ENCODE results near the gene ITIH6.
"Not testable (repeated sequence)": the region's sequence is repeated elsewhere in the genome, so short reads cannot be mapped to it uniquely, and the experiment has no call there.

ITIH6 gene

GRCh38 chrX:54807524-54808108, 9.6 kb upstream of the ITIH6 start, which contains the start of gene MAGED2:
Gene MAGED2 (plus strand): TSS chrX:54807745. CDS start chrX:54809332, 1,587 bp downstream.
- TF ChIP-seq CTCF (conservative IDR thresholded peaks at IDR 0.05) (no peak), ZFX (IDR thresholded peaks at IDR 0.05) (no peak)
- H3K27ac ChIP-seq: peak within 1 kb of the TSS; percentile 80

GRCh38 chrX:54799046-54799445, 991 bp upstream of the ITIH6 start:
- TF ChIP-seq CTCF (conservative IDR thresholded peaks at IDR 0.05) (no peak), ZFX (IDR thresholded peaks at IDR 0.05) (no peak)
- no peak overlapping the region for H3K27ac ChIP-seq

- peak overlapping the region; percentile 79 for H3K27ac ChIP-seq
- no peak for TF ChIP-seq ZFX (IDR thresholded peaks at IDR 0.05)
- TF ChIP-seq CTCF (conservative IDR thresholded peaks at IDR 0.05): no peak
Observed at GRCh38 chrX:54794795-54795194, 3.3 kb downstream of the ITIH6 start.

DNA sequence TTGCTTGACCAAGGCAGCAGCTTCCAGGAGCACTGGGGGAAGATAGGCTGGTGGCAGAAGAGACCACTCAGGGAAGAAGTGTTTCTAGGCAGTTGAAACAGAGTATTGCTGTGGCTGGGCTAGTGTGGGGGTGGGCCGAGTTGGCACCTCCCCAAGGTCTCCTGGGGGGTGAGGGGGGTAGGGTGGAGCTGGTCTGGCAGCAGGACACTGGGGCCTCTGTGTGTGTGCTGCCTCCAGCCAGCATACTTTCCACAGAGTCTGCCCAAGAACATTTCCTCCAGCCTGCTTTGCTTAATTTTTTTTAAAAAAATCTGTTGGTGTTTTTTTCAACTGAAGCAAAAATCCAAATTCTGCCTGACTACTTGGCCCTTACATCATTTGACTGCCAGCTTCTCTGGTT, 4.0 kb downstream of the ITIH6 start:
- TF ChIP-seq CTCF (conservative IDR thresholded peaks at IDR 0.05): no peak
- TF ChIP-seq ZFX (IDR thresholded peaks at IDR 0.05): no peak
- peak overlapping the region; percentile 79 for H3K27ac ChIP-seq

DNA sequence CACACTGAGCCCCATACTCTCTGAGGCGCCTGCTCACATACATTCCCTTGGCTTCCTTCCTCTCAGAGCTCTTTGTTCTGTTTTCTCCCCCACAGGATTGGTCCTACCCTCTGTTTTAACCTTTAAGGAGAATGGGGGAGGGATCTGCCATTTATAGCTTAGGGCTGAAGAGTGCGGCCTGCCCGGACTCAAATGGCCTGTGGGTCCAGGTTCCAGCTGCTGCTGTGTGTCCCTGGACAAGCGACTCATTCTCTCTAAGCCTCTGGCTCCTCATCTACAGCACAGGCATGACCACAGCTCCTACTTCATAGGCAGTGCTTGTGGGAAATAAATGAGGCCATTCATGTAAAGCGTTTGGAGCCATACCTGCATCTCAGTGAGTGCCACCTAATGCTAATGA, 8.7 kb downstream of the ITIH6 start:
- H3K27ac ChIP-seq: not testable (repeated sequence)

GRCh38 chrX:54788446-54788845, 9.6 kb downstream of the ITIH6 start:
- no peak for TF ChIP-seq ZFX (IDR thresholded peaks at IDR 0.05)
- TF ChIP-seq CTCF (conservative IDR thresholded peaks at IDR 0.05): no peak

GRCh38 chrX:54786967-54787366, 11.1 kb downstream of the ITIH6 start:
- TF ChIP-seq ZFX (IDR thresholded peaks at IDR 0.05) (no peak), CTCF (conservative IDR thresholded peaks at IDR 0.05) (peak; percentile 18)
- no peak overlapping the region for H3K27ac ChIP-seq

More at GRCh38 chrX:54788446-54788845, 9.6 kb downstream of the ITIH6 start:
- H3K27ac ChIP-seq: no peak overlapping the region

- no peak overlapping the region for H3K27ac ChIP-seq
Observed at GRCh38 chrX:54785901-54786300, 12.2 kb downstream of the ITIH6 start.

More at GRCh38 chrX:54785901-54786300, 12.2 kb downstream of the ITIH6 start:
- TF ChIP-seq ZFX (IDR thresholded peaks at IDR 0.05): no peak
- peak; percentile 14 for TF ChIP-seq CTCF (conservative IDR thresholded peaks at IDR 0.05)

All from C4-2B (cell line).